GM19372 (cell line): ENCODE results near the gene C2CD3.
"Not testable (repeated sequence)": the region's sequence is repeated elsewhere in the genome, so short reads cannot be mapped to it uniquely, and the experiment has no call there.

Experiments used
- ATAC-seq: cut with Tn5 transposase; IDR thresholded peaks from one replicate; pipeline ENCODE4 v1.9.1; 2021; ENCODE audit warnings: mild to moderate bottlenecking, low read depth, moderate library complexity; ENCODE audit not compliant: unreplicated experiment

C2CD3 gene

GRCh38 chr11:74123008-74123448 lies 47.8 kb downstream of the C2CD3 start:
- no peak for ATAC-seq

GRCh38 chr11:74121804-74122203 lies 49.0 kb downstream of the C2CD3 start:
- ATAC-seq, result no peak

- ATAC-seq, result not testable (repeated sequence)
Measured at GRCh38 chr11:74120260-74121035, 50.4 kb downstream of the C2CD3 start.

GRCh38 chr11:74116719-74117118 lies 54.1 kb downstream of the C2CD3 start:
- no peak for ATAC-seq

GRCh38 chr11:74112877-74113276 lies 57.9 kb downstream of the C2CD3 start:
- ATAC-seq, result no peak

GRCh38 chr11:74106124-74106523 lies 64.7 kb downstream of the C2CD3 start:
- ATAC-seq, result no peak

GRCh38 chr11:74102321-74102720 lies 68.5 kb downstream of the C2CD3 start:
- ATAC-seq, result no peak

GRCh38 chr11:74100735-74101134 lies 70.1 kb downstream of the C2CD3 start:
- ATAC-seq, result no peak

GRCh38 chr11:74100231-74100630 lies 70.6 kb downstream of the C2CD3 start:
- no peak for ATAC-seq

GRCh38 chr11:74097686-74098237 lies 73.0 kb downstream of the C2CD3 start:
- no peak for ATAC-seq

GRCh38 chr11:74094393-74094792 lies 76.4 kb downstream of the C2CD3 start:
- no peak for ATAC-seq

- ATAC-seq, result no peak
Measured at GRCh38 chr11:74092425-74092824, 78.4 kb downstream of the C2CD3 start.

- no peak for ATAC-seq
Measured at GRCh38 chr11:74091549-74091948, 79.3 kb downstream of the C2CD3 start.

GRCh38 chr11:74090701-74091100 lies 80.1 kb downstream of the C2CD3 start:
- ATAC-seq, result no peak

- ATAC-seq, result no peak
Measured at GRCh38 chr11:74086242-74086884, 84.4 kb downstream of the C2CD3 start.

GRCh38 chr11:74085542-74085892 lies 85.3 kb downstream of the C2CD3 start:
- ATAC-seq, result no peak

GRCh38 chr11:74084796-74085541 lies 85.8 kb downstream of the C2CD3 start:
- ATAC-seq, result no peak

GRCh38 chr11:74083927-74084326 lies 86.9 kb downstream of the C2CD3 start:
- not testable (repeated sequence) for ATAC-seq

GRCh38 chr11:74081428-74081827 lies 89.4 kb downstream of the C2CD3 start:
- no peak for ATAC-seq

GRCh38 chr11:74077193-74077592 lies 93.6 kb downstream of the C2CD3 start:
- ATAC-seq, result no peak

- no peak for ATAC-seq
Measured at GRCh38 chr11:74072721-74073120, 98.1 kb downstream of the C2CD3 start.
